Loucy (cell line): ENCODE data around the gene CDH19.

Experiments used
- CTCF ChIP-seq: fragments of 200-600 bp; sonication (generic); conservative IDR thresholded peaks from 2 replicates; pipeline ENCODE4 v1.5.1; 2014; ENCODE audit warnings: mild to moderate bottlenecking, antibody characterized with exemption, low read length
- EZH2phosphoT487 ChIP-seq: fragments of 200-600 bp; IDR thresholded peaks from 2 replicates; pipeline ENCODE4 v1.6.1; 2018; ENCODE audit warnings: antibody characterized with exemption, mild to moderate bottlenecking, moderate library complexity, borderline replicate concordance

- TF ChIP-seq CTCF (no peak), EZH2phosphoT487 (no peak)
Observed at GRCh38 chr18:66630831-66631230, 26.9 kb upstream of the CDH19 start.
